NCI-H748 treated with DMSO at 0.1 percent for 48 hours (cell line): ENCODE data around the gene RPH3AL.
"Not testable (repeated sequence)": the region's sequence is repeated elsewhere in the genome, so short reads cannot be mapped to it uniquely, and the experiment has no call there.

Source experiments
- DNase-seq: peaks from one replicate; lab custom pipeline; 2025; lab: John Stamatoyannopoulos, UW

Gene RPH3AL

GRCh38 chr17:180381-181244, 172.0 kb downstream of the RPH3AL start:
- no peak for DNase-seq

- DNase-seq, result no peak
Observed at GRCh38 chr17:179781-180380, 172.7 kb downstream of the RPH3AL start.

- DNase-seq, result no peak
Observed at GRCh38 chr17:179066-179432, 173.6 kb downstream of the RPH3AL start.

GRCh38 chr17:178292-179065, 174.1 kb downstream of the RPH3AL start:
- DNase-seq, result no peak

- no peak for DNase-seq
Observed at GRCh38 chr17:177762-178161, 174.8 kb downstream of the RPH3AL start.

GRCh38 chr17:177155-177554, 175.5 kb downstream of the RPH3AL start:
- no peak for DNase-seq

- no peak for DNase-seq
Observed at GRCh38 chr17:173166-173911, 179.3 kb downstream of the RPH3AL start.

GRCh38 chr17:172401-172800, 180.2 kb downstream of the RPH3AL start:
- no peak for DNase-seq

- no peak for DNase-seq
Observed at GRCh38 chr17:171871-172270, 180.7 kb downstream of the RPH3AL start.

- no peak for DNase-seq
Observed at GRCh38 chr17:170130-170670, 182.4 kb downstream of the RPH3AL start.

- not testable (repeated sequence) for DNase-seq
Observed at GRCh38 chr17:168614-169013, 184.0 kb downstream of the RPH3AL start.

GRCh38 chr17:165939-166338, 186.7 kb downstream of the RPH3AL start:
- DNase-seq, result no peak

GRCh38 chr17:164303-165235, 188.0 kb downstream of the RPH3AL start:
- DNase-seq, result peak; percentile 30

- DNase-seq, result no peak
Observed at GRCh38 chr17:163514-164098, 189.0 kb downstream of the RPH3AL start.

- no peak for DNase-seq
Observed at GRCh38 chr17:162689-163088, 189.9 kb downstream of the RPH3AL start.
